Measurements from ENCODE around the gene METTL1. TPM values are rescaled to one million over a fixed set of nuclear protein-coding genes. Genes with fewer than 3 reads are reported as not detected.

Gene METTL1
- total and polyA plus RNA-seq, 9 of the 15 experiments (the other 6 are each of a cell fraction or from before 2014, with no cell fraction given), result 12.6 to 65.9 (median 39.2) TPM

DNA sequence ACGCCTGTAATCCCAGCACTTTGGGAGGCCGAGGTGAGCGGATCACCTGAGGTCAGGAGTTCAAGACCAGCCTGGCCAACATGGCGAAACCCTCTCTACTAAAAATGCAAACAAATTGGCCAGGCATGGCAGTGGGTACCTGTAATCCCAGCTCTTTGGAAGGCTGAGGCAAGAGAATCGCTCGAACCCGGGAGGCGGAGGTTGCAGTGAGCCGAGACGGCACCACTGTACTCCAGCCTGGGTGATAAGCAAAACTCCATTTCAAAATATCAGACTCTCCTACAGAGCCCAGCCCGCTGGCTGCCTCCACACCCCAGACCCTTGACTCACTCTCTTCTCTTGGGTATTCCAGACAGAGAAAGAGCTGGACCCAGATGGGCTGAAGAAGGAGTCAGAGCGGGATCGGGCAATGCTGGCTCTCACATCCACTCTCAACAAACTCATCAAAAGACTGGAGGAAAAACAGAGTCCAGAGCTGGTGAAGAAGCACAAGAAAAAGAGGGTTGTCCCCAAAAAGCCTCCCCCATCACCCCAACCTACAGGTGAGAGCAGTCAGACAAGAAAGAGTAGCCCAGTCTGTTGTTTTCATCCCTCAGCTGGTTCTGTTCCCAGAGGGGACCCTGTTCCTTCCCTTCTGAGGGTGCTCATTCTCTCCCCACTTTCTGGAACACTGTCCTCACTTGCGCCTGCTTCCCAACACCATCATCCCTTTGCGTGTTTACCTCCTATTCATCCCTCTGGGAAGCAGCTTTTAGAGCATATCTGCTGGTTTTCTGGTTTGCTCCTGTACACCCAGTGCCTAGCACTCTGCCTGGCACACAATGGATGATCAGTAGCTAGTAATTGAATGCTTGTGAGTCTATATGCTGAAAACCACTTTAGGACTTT, 53.0 kb downstream of the METTL1 start:
- Histone ChIP-seq H3K36me3 (ENCODE audit: control insufficient read depth, insufficient read depth, low read length) (peaks cover 52% of the 10 kb centered on the region; the same call in 2 of the 3 replicates), H4K20me1 (replicated peaks; ENCODE audit: control insufficient read depth, insufficient read depth, low read length) (no peaks in the 10 kb centered on the region), H3K9me1 (ENCODE audit: control insufficient read depth, insufficient read depth, low read length) (no peaks in the 10 kb centered on the region), H3K27me3 (ENCODE audit: control insufficient read depth in 2 of 2, insufficient read depth in 2 of 2, low read length in 2 of 2) (no peaks in the 10 kb centered on the region), H3K4me2 (ENCODE audit: insufficient read depth, low read length) (no peak overlapping the region), H3K4me1 (replicated peaks in 1 of 2; ENCODE audit: control insufficient read depth in 2 of 2, insufficient read depth in 2 of 2, low read length in 2 of 2) (peaks cover 0 to 3% of the 10 kb centered on the region in 2 experiments; a peak in 1 of 5 replicates), H3K9me3 (replicated peaks; ENCODE audit: control insufficient read depth, insufficient read depth, low read depth, low read length) (no peaks in the 10 kb centered on the region), H3K27ac (ENCODE audit: extremely low read depth, low read depth, low read length) (no peak overlapping the region), H3K4me3 (no peak overlapping the region), H3K79me2 (ENCODE audit: control insufficient read depth, insufficient read depth, low read length) (no peaks in the 10 kb centered on the region), H3K9ac (ENCODE audit: insufficient read depth in 1 of 2, low read depth in 2 of 2, low read length in 2 of 2) (no peak overlapping the region), H2AFZ (ENCODE audit: low read depth, low read length) (no peak overlapping the region)
- WGBS (ENCODE audit: insufficient coverage, low coverage, missing lambda C conversion rate), result 94% methylated on average over 14 of the region's 15 CpGs
- POLR2A ChIA-PET, result interaction anchor here (0.9 to 1.1 kb wide), 4 partner anchors 10 to 25 kb away, joined by 3 to 5 read pairs (median 4); partner anchors contain the start of gene OS9
- no TSS peak for BruUV-seq (replicated peaks)
- FAIRE-seq (no peak), ATAC-seq (no peak), DNase-seq (ENCODE audit: extremely low read depth in 1 of 4, low spot score in 3 of 4) (no peak)
- TF ChIP-seq, protein P1, sequence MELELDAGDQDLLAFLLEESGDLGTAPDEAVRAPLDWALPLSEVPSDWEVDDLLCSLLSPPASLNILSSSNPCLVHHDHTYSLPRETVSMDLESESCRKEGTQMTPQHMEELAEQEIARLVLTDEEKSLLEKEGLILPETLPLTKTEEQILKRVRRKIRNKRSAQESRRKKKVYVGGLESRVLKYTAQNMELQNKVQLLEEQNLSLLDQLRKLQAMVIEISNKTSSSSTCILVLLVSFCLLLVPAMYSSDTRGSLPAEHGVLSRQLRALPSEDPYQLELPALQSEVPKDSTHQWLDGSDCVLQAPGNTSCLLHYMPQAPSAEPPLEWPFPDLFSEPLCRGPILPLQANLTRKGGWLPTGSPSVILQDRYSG (tag; conservative IDR thresholded peaks at IDR 0.05; ENCODE audit: low read depth), result no peak
- TF ChIP-seq RBM25 (IDR thresholded peaks at IDR 0.05; ENCODE audit: low read depth, low read length, severe bottlenecking), result peak; percentile 59
- intact Hi-C loops (cut with micrococcal nuclease), result no loop called here
- CTCF ChIA-PET (ENCODE audit: low intra/inter-chr PET ratio), result no interaction called here
- in situ Hi-C loops (cut with MboI), result no loop called here

Small RNA genes lying within 50 kb of the gene (microRNA-seq; reads per million reads assigned to microRNA genes)
- gene MIR6759 (ENCODE audit: borderline microRNAs expressed), result not detected

Small RNA genes lying within 50 kb of the gene (small RNA-seq; reads per million reads assigned to genes)
- gene RNU6-1083P, result not detected

Other genes starting within 250 kb of the METTL1 start
Only the 7 nearest of the 18 such genes appear.
- gene AGAP2, start 33.4 kb downstream of the METTL1 start, total RNA-seq (2014; rRNA removed), result 0.18 and 0.20 TPM in 2 replicates
- gene AGAP2, start 33.4 kb downstream of the METTL1 start, total RNA-seq (2014; rRNA removed; fragmentation: Illumina TruSeq; extraction: Trizol), result 0.13 and 0.36 TPM in 2 replicates
- 0.04 and 0.08 TPM in 2 replicates for gene AGAP2, start 33.4 kb downstream of the METTL1 start, total RNA-seq (2015; rRNA removed; fragmentation: Illumina TruSeq; extraction: Trizol)
- gene AGAP2, start 33.4 kb downstream of the METTL1 start, total RNA-seq (2021), result 0.31 and 0.60 TPM in 2 replicates
- gene AGAP2, start 33.4 kb downstream of the METTL1 start, polyA plus RNA-seq (2011; rRNA removed), result 0.12 and 0.36 TPM in 2 replicates
- gene AGAP2, start 33.4 kb downstream of the METTL1 start, polyA plus RNA-seq (2014; fragmentation: Illumina TruSeq; extraction: Trizol), result 0.19 and 0.77 TPM in 2 replicates
- under 1 TPM in 1 of 2 experiments, not detected in 1; 0.07 TPM for gene AGAP2, start 33.4 kb downstream of the METTL1 start, polyA plus RNA-seq (2014; fragmentation: Nextera tagmentation; extraction: Ambion mirVana)
- gene AGAP2, start 33.4 kb downstream of the METTL1 start, polyA plus RNA-seq (2014; rRNA removed), result 0.20 and 0.88 TPM in 2 replicates
- 11.3 and 14.0 TPM in 2 replicates for gene TSPAN31, start 27.1 kb downstream of the METTL1 start, total RNA-seq (2014; rRNA removed)
- gene TSPAN31, start 27.1 kb downstream of the METTL1 start, total RNA-seq (2014; rRNA removed; fragmentation: Illumina TruSeq; extraction: Trizol), result 14.3 and 14.7 TPM in 2 replicates
- 12.6 and 14.3 TPM in 2 replicates for gene TSPAN31, start 27.1 kb downstream of the METTL1 start, total RNA-seq (2015; rRNA removed; fragmentation: Illumina TruSeq; extraction: Trizol)
- gene TSPAN31, start 27.1 kb downstream of the METTL1 start, total RNA-seq (2021), result 11.0 and 12.4 TPM in 2 replicates
- gene TSPAN31, start 27.1 kb downstream of the METTL1 start, polyA plus RNA-seq (2011; rRNA removed), result 13.8 and 24.9 TPM in 2 replicates
- gene TSPAN31, start 27.1 kb downstream of the METTL1 start, polyA plus RNA-seq (2014; fragmentation: Illumina TruSeq; extraction: Trizol), result 17.6 and 20.5 TPM in 2 replicates
- gene TSPAN31, start 27.1 kb downstream of the METTL1 start, polyA plus RNA-seq (2014; fragmentation: Nextera tagmentation; extraction: Ambion mirVana), result 10 to 100 TPM; 20.1 to 26.4 TPM
- 11.6 and 20.3 TPM in 2 replicates for gene TSPAN31, start 27.1 kb downstream of the METTL1 start, polyA plus RNA-seq (2014; rRNA removed)
- 237 and 282 TPM in 2 replicates for gene CDK4, start 19.8 kb downstream of the METTL1 start, total RNA-seq (2014; rRNA removed)
- 173 and 188 TPM in 2 replicates for gene CDK4, start 19.8 kb downstream of the METTL1 start, total RNA-seq (2014; rRNA removed; fragmentation: Illumina TruSeq; extraction: Trizol)
- gene CDK4, start 19.8 kb downstream of the METTL1 start, total RNA-seq (2015; rRNA removed; fragmentation: Illumina TruSeq; extraction: Trizol), result 216 and 217 TPM in 2 replicates
- 238 and 253 TPM in 2 replicates for gene CDK4, start 19.8 kb downstream of the METTL1 start, total RNA-seq (2021)
- 429 and 436 TPM in 2 replicates for gene CDK4, start 19.8 kb downstream of the METTL1 start, polyA plus RNA-seq (2011; rRNA removed)
- gene CDK4, start 19.8 kb downstream of the METTL1 start, polyA plus RNA-seq (2014; fragmentation: Illumina TruSeq; extraction: Trizol), result 347 and 427 TPM in 2 replicates
- 10 to 100 TPM; 37.8 to 62.8 TPM for gene CDK4, start 19.8 kb downstream of the METTL1 start, polyA plus RNA-seq (2014; fragmentation: Nextera tagmentation; extraction: Ambion mirVana)
- 309 and 339 TPM in 2 replicates for gene CDK4, start 19.8 kb downstream of the METTL1 start, polyA plus RNA-seq (2014; rRNA removed)
- 6.2 and 6.9 TPM in 2 replicates for gene MARCHF9, start 17.0 kb downstream of the METTL1 start, total RNA-seq (2014; rRNA removed)
- 2.9 and 4.2 TPM in 2 replicates for gene MARCHF9, start 17.0 kb downstream of the METTL1 start, total RNA-seq (2014; rRNA removed; fragmentation: Illumina TruSeq; extraction: Trizol)
- 4.6 and 5.6 TPM in 2 replicates for gene MARCHF9, start 17.0 kb downstream of the METTL1 start, total RNA-seq (2015; rRNA removed; fragmentation: Illumina TruSeq; extraction: Trizol)
- 10.1 and 10.7 TPM in 2 replicates for gene MARCHF9, start 17.0 kb downstream of the METTL1 start, total RNA-seq (2021)
- gene MARCHF9, start 17.0 kb downstream of the METTL1 start, polyA plus RNA-seq (2011; rRNA removed), result 6.6 and 10.3 TPM in 2 replicates
- 9.5 and 9.9 TPM in 2 replicates for gene MARCHF9, start 17.0 kb downstream of the METTL1 start, polyA plus RNA-seq (2014; fragmentation: Illumina TruSeq; extraction: Trizol)
- gene MARCHF9, start 17.0 kb downstream of the METTL1 start, polyA plus RNA-seq (2014; fragmentation: Nextera tagmentation; extraction: Ambion mirVana), result 1 to 10 TPM in 1 of 2 experiments, under 1 TPM in 1; 0.80 to 1.3 TPM
- gene MARCHF9, start 17.0 kb downstream of the METTL1 start, polyA plus RNA-seq (2014; rRNA removed), result 9.7 and 12.4 TPM in 2 replicates
- gene CYP27B1, start 5.0 kb downstream of the METTL1 start, total RNA-seq (2014; rRNA removed), result 1.3 and 2.2 TPM in 2 replicates
- gene CYP27B1, start 5.0 kb downstream of the METTL1 start, total RNA-seq (2014; rRNA removed; fragmentation: Illumina TruSeq; extraction: Trizol), result 0.57 and 0.65 TPM in 2 replicates
- gene CYP27B1, start 5.0 kb downstream of the METTL1 start, total RNA-seq (2015; rRNA removed; fragmentation: Illumina TruSeq; extraction: Trizol), result 1.2 TPM in 2 replicates
- gene CYP27B1, start 5.0 kb downstream of the METTL1 start, total RNA-seq (2021), result 2.6 and 4.2 TPM in 2 replicates
- gene CYP27B1, start 5.0 kb downstream of the METTL1 start, polyA plus RNA-seq (2011; rRNA removed), result 2.5 and 7.0 TPM in 2 replicates
- gene CYP27B1, start 5.0 kb downstream of the METTL1 start, polyA plus RNA-seq (2014; fragmentation: Illumina TruSeq; extraction: Trizol), result 1.5 and 1.8 TPM in 2 replicates
- under 1 TPM; 0.18 to 0.23 TPM for gene CYP27B1, start 5.0 kb downstream of the METTL1 start, polyA plus RNA-seq (2014; fragmentation: Nextera tagmentation; extraction: Ambion mirVana)
- gene CYP27B1, start 5.0 kb downstream of the METTL1 start, polyA plus RNA-seq (2014; rRNA removed), result 3.1 and 3.8 TPM in 2 replicates
- 4.1 and 6.0 TPM in 2 replicates for gene EEF1AKMT3, start 509 bp upstream of the METTL1 start, total RNA-seq (2014; rRNA removed)
- 6.9 and 7.8 TPM in 2 replicates for gene EEF1AKMT3, start 509 bp upstream of the METTL1 start, total RNA-seq (2014; rRNA removed; fragmentation: Illumina TruSeq; extraction: Trizol)
- 6.1 and 6.6 TPM in 2 replicates for gene EEF1AKMT3, start 509 bp upstream of the METTL1 start, total RNA-seq (2015; rRNA removed; fragmentation: Illumina TruSeq; extraction: Trizol)
- 7.2 and 11.7 TPM in 2 replicates for gene EEF1AKMT3, start 509 bp upstream of the METTL1 start, total RNA-seq (2021)
- 17.2 and 17.6 TPM in 2 replicates for gene EEF1AKMT3, start 509 bp upstream of the METTL1 start, polyA plus RNA-seq (2011; rRNA removed)
- 9.1 and 10.6 TPM in 2 replicates for gene EEF1AKMT3, start 509 bp upstream of the METTL1 start, polyA plus RNA-seq (2014; fragmentation: Illumina TruSeq; extraction: Trizol)
- 1 to 10 TPM; 4.9 to 9.1 TPM for gene EEF1AKMT3, start 509 bp upstream of the METTL1 start, polyA plus RNA-seq (2014; fragmentation: Nextera tagmentation; extraction: Ambion mirVana)
- 7.9 and 11.4 TPM in 2 replicates for gene EEF1AKMT3, start 509 bp upstream of the METTL1 start, polyA plus RNA-seq (2014; rRNA removed)
- gene TSFM, start 10.7 kb upstream of the METTL1 start, total RNA-seq (2014; rRNA removed), result 56.7 and 74.2 TPM in 2 replicates
- gene TSFM, start 10.7 kb upstream of the METTL1 start, total RNA-seq (2014; rRNA removed; fragmentation: Illumina TruSeq; extraction: Trizol), result 48.1 and 56.4 TPM in 2 replicates
- 56.0 and 58.2 TPM in 2 replicates for gene TSFM, start 10.7 kb upstream of the METTL1 start, total RNA-seq (2015; rRNA removed; fragmentation: Illumina TruSeq; extraction: Trizol)
- 62.4 and 62.6 TPM in 2 replicates for gene TSFM, start 10.7 kb upstream of the METTL1 start, total RNA-seq (2021)
- gene TSFM, start 10.7 kb upstream of the METTL1 start, polyA plus RNA-seq (2011; rRNA removed), result 38.9 and 44.6 TPM in 2 replicates
- 55.3 and 57.1 TPM in 2 replicates for gene TSFM, start 10.7 kb upstream of the METTL1 start, polyA plus RNA-seq (2014; fragmentation: Illumina TruSeq; extraction: Trizol)
- 100 to 1,000 TPM; 166 to 198 TPM for gene TSFM, start 10.7 kb upstream of the METTL1 start, polyA plus RNA-seq (2014; fragmentation: Nextera tagmentation; extraction: Ambion mirVana)
- 60.2 and 70.7 TPM in 2 replicates for gene TSFM, start 10.7 kb upstream of the METTL1 start, polyA plus RNA-seq (2014; rRNA removed)

Measured in K562 (cell line).